GM21619 (cell line): Measurements from ENCODE around the gene APOL4.
"Not testable (repeated sequence)": the region's sequence is repeated elsewhere in the genome, so short reads cannot be mapped to it uniquely, and the experiment has no call there.

Experiments
- ATAC-seq: cut with Tn5 transposase; IDR thresholded peaks from one replicate; pipeline ENCODE4 v1.9.1; 2021; ENCODE audit not compliant: unreplicated experiment

Gene APOL4

DNA sequence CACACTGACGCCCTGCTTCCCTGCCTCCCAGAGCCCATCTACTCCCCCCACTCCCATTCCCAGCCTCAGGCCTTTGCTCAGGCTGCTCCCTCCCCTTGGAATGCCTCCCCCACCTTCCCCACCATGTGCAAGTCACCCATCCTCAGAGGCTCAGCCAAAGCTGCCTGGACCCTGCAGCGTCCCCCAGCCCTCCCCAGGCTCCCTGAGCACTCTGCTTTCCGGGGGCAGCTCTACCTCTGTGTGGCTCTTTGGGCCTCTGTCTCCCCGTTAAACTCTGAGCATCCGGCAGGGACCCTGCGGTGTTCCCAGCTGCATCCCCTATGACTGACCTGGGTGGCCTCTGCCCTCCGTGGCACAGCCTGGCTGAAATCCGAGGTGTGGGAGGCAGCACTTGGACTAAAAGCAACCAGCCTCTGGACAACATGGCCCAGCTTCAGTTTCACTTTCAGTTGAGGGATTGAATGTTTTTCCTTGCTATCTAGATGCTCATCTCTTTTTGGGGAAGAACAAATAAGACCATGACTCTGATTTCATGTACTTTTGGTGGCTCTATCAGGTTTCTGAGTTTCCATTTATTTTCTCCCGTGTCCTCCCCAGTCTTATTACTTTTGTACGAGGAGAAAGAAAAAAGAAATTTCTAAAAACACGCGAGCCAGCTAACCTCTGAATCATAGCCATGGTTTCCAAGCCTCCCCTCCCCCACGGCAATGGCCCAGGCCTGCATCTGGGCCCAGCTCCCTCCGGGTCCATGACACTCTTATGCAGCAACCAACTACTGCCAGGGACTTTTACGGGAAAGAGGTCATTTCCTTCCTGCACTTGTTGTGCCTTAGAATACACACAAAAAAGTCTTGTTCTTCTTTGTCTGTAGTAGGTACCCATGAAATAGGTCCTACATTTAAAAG, 44.8 kb downstream of the APOL4 start:
- ATAC-seq = no peak

DNA sequence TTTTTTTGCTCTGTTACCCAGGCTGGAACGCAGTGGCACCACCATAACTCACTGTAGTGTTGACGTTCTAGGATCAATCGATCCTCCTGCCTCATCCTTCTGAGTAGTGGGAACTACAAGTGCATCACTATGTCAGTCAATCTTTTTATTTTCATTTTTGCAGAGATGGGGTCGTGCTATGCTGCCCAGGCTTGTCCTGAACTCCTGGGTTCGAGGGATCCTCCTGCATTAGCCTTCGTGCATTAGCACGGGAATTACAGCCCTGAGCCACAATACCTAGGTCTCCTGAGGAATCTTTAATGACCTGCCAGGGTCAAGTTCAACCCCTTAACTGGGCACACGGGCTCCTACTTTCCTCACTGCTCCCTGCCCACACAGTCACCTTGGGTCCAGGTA, 45.5 kb downstream of the APOL4 start:
- ATAC-seq = no peak

DNA sequence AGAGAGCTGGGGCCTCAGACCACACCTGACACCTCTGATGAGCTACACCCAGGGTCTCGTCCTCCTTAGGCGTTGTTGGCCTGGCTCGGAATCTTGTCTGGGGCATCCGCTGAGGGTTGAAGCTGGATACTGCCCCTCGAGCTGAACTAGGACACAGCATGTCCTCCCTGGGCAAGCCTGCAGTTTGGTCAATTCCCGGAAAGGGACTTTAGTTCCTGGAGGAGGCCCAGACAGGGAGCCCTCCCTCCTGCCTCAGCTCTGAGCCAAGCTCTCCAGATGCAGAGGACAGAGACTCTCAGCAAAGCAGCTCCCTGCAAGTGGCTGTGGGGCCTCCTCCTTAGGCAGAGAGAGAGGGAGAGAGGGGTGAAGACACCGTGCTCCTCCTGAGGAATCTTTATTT, 45.9 kb downstream of the APOL4 start:
- ATAC-seq = no peak

DNA sequence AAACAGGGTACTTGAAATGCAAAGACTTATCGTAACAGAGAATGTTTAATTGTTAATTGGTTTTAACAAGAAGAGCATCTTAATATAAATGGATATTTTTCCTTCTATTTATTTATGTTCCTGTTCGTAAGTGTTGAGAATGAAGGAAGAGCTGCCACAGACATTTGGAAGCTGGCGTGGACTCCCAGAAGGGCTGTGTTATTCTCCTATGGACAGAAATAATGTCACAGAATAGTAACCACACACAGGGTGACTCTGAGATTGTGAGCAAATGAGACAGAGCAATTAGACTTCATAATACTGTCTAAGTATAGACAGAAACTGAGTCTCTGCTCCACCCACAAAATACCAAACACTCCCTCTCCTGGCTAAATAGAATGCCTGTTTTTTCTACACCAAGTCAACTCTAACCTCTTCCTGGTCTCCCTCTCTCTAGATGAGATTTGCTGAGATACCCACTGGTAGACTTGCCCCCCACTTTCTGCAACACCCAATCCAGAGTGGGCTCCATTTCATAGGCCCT, 47.1 kb downstream of the APOL4 start:
- no peak for ATAC-seq

DNA sequence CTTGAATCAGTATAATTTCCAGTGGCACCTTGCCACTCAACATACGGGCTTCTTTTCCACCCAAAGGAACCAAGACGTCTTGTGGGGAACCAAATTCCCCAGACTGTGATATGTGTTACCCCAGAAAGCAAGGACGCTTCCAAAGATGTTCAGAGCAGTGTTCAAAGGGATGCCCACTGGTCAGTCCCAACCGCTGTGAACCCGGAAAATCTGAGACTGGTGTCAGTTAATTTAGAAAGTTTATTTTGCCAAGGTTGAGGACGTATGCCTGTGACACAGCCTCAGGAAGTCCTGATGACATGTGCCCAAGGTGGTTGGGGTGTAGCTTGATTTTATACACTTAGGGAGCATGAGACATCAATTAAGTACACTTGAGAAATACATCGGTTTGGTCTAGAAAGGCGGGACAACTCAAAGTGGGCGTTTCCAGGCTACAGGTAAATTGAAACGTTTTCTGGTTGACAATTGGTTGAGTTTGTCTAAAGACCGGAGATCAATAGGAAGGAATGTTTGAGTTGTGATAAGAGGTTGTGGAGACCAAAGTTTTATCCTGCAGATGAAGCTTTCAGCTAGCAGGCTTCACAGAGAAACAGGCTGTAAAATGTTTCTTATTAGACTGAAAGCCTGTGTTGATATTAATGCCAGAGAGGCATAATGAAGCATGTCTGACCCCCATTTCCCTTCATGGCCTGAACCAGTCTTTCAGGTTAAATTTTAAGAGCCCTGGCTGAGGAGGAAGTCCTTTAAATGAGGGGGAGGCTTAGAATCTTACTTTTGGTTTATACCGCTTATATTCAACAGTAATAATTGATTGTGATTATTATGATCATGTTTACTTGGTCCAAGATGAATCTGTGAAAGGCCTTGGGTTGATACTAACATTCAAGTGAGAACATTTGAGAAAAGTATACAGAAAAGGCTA, 47.8 kb downstream of the APOL4 start:
- ATAC-seq = no peak

DNA sequence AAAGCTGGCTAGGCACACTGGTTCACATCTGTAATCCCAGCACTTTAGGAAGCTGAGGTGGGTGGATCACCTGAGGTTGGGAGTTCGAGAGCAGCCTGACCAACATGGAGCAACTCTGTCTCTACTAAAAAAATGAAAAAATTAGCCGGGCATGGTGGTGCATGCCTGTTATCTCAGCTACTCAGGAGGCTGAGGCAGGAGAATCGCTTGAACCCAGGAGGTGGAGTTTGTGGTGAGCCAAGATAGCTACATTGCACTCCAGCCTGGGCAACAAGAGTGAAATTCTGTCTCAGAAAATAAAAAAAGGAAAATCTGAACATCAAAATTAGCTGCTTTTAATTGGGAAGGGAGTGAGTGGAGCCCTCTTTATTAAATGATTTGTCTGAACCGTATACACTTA, 48.8 kb downstream of the APOL4 start:
- not testable (repeated sequence) for ATAC-seq

DNA sequence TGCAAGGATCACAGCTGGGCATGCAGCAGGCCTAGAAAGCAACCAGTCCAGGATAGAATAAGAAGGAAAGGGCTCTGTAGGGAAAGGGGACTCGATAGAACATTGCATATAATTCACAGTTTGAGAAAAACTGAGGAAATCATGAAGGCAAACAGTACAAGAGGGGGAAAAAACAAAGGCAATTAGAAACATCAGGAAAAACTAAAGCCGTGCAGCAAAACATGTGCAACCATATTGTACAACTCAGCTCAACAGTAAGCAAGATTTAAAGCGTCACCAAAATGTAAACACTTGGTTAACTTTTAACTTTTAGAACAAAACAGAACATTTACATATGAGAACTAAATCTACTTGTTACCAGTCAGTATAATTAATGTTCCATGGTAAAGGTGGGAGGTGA, 49.5 kb downstream of the APOL4 start:
- no peak for ATAC-seq

DNA sequence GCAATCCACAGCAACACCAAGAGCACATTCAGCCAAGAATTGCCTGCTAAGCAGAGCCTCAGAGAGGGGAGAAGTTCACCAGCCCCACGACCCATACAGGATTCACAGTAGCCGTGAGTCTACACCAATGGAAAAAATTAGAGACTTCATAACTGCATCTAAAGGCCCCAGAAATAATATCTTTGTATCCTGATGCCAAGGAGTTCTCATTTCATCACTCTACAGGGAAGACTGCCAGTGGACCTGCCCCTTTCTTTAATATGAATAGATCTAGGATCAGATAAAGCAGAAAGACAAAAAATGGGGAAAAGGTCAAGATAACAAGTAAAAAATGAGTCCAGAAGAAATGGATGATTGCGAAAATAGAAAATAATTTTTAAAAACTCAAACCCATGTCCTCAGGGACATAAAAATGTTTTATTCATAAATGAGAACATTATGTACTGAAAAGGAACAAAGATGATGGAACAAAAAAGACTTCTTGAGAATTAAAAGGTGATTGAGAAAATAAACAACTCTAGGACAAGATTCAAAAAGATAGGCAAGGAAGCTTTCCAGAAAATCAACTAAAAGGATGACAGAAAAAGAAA, 50.5 kb downstream of the APOL4 start:
- no peak for ATAC-seq

DNA sequence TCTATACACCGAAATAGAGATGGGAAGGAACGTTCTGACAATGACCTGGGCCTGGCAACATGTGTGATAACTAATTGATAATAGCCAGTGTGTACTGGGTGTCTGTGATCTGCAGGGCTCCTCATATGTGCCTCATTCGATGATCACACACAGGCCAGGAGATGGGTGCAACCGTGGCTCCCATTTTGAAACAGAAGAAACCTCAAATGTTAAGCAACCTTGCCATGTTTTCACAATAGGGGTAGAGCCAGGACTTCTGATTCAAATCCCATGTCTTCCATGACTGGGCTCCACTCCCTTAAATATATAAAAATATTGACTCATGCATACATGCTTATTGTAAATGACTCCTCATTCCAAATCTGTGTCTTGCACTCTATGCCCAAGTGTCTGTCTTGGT, 52.2 kb downstream of the APOL4 start:
- no peak for ATAC-seq

DNA sequence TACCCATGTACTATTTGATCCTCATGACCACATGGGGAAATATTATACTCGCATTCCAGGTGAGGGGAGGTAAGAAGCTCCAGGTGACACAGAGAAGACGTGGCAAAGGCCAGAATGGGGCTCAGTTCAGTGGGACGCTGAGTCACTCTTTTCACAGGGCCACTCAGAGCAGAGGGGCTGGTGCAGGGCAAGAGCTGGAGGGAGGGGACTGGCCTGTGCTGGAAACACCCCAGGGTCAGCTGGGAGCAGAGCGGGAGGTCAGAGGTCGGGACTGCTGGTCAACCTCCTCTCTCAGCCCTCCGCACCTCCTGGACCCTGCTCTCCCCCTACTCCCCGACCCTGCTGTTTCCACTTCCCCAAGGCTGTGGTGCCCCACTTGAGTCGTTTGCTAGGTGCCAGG, 53.2 kb downstream of the APOL4 start:
- ATAC-seq = no peak

DNA sequence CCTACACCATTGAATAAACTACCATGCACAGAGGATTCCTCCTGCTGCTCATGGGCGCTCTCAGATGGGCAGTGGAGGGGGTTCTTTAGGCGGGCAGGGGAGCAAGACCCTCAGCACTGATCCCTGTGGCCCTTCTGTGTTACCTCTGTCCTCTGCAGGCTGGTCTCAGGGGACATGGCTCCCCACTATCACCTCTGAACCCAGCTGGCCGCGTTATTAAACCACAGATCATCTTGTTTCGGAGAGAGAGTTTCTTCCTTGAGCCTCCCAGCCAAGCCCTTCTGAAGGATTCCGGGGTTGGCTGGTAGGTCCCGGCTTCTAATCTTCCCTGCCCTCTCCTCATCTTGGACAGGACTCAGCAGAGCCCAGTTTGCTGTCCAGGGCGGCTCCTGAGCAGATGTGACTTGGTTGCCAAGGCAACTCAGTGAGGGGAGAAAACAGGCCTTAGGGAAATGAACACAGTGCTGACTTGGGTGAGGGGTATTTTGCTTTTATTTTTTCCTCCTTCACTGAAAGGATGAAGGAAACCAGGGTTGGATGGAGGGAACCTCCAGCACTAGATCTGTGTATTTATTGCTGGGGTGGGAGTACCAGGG, 54.3 kb downstream of the APOL4 start:
- no peak for ATAC-seq

DNA sequence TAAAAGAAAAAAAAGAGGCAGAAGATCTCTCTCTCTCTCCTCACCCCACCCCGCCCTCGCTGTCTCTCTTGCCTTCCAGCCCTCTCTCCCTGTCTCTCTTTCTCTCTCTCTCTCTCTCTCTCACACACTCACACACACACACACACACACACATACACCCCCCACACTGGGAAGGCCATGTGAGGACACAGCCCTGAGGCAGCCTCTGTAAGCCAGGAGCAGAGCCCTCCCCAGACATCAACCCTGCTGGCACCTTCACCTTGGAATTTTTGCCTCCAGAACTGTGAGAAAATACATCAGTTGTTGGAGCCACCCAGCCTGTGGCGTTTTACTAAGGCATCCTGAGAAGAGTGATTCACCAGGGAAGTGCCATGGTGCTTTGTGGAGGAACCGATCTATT, 55.7 kb downstream of the APOL4 start:
- ATAC-seq = no peak

DNA sequence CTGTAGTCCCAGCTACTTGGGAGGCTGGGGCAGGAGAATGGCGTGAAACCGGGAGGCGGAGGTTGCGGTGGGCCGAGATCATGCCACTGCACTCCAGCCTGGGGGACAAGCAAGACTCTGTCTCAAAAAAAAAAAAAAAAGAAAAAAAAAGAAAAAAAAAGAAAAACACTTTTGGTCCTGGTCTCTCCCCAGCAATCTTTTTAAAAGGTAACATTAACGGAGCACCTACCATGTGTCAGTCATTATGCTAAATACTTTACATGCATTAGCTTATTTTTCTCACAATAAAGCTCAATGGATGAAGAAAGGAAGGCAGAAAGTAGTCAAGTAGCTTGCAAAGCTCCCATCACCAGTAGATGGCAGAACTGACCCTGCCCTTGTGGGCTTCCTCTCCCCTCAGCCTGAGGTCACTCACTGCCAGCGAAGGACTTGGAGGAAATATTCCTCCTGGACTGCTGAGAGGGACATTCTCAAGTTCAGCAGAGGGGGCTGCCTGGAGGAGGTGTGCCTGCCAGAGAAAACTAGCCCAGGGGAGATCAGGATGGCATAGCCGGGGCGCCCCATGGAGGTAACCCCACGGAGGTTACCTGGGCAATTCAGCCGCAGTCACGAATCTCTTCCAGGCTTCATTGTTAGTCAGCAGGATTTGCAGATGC, 56.6 kb downstream of the APOL4 start:
- no peak for ATAC-seq

DNA sequence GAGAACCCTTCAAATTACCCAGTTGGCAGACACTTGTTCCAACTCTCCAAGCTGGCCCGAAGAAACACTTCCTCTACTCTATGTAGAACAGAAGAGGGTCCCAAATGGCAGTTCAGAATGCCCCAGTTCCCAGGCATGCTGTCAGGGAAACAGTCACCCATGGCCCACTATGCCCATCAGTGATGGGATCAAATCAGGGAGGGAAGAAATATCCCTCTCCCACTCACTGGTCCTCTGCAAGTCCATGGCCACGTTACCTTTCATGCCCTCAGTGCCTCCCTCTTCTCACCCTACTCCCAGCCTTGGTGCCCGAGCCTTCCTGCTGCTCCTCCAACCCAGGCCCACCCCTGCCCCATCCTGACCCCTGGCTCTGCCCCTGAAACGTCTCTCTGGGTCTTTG, 57.7 kb downstream of the APOL4 start:
- ATAC-seq = no peak

DNA sequence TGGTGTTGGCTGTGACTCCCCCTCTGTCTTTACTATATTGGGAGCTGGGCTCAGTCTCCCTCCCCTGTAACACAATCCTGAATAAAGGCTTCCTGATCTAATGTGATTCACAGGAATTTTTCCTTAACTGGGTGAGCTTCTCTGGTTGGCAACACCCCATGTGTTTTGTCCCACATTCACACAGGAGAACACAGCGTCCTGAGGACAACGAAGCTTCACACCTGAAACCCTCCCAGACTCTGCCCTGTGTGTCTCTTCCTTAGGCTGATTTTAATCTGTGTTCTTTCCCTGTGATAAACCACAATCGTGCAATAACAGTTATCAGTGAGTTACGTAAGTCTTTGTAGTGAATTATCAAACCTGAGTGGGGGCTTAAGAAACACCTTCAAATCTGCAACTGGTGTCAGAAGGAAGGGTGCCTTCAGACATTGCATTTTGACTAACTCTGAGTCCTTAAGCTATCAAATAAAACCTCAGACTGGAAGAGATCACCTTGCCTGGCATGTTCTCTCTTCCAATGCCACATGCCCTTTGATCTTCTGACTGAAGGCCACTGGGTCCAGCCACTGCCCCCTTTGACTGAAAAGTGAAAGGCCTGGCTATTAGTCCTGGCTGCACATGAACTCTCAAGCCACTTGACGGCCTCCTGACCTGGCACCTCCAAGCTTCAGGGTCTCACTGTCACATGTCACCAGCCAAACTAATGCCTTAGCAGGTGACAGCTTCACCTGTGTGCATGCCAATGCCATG, 58.4 kb downstream of the APOL4 start:
- ATAC-seq = no peak

DNA sequence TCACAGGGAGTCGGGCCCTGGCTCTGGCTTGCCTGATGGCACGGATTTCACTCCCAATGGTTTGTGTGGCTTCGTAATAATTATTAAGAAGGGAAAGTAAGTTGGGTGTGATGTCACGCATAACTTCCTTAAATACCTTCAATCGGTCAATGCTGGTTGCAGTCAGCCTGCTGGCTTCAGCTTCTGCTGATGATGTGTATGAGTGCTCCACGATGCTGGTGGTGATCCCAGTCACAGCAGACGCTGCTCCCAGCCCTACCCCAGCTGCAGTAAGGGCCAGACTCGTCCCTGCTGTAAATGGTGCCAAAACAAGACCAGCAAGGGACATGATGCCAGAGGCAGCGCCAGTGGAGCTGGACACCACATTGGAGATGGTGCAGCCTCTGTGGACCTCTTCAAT, 60.1 kb downstream of the APOL4 start:
- ATAC-seq = no peak
